GM18526 (cell line): ENCODE results near the gene MTMR6.

ENCODE experiments used
- POLR2A ChIP-seq: IDR thresholded peaks from 3 replicates; pipeline ENCODE4 v1.6.1; 2011; ENCODE audit not compliant: insufficient read length; ENCODE audit errors: extremely low read depth

MTMR6 gene

GRCh38 chr13:25210842-25211569, 76.3 kb downstream of the MTMR6 start:
- no peak for TF ChIP-seq POLR2A

GRCh38 chr13:25207291-25207810, 79.9 kb downstream of the MTMR6 start:
- no peak for TF ChIP-seq POLR2A

- no peak for TF ChIP-seq POLR2A
These were observed 82.4 kb downstream of the MTMR6 start for GRCh38 chr13:25204863-25205262.

- no peak for TF ChIP-seq POLR2A
These were observed 84.1 kb downstream of the MTMR6 start for GRCh38 chr13:25203127-25203740.

GRCh38 chr13:25200783-25201182, 86.5 kb downstream of the MTMR6 start:
- TF ChIP-seq POLR2A: no peak

- no peak for TF ChIP-seq POLR2A
These were observed 88.6 kb downstream of the MTMR6 start for GRCh38 chr13:25198647-25199046.

GRCh38 chr13:25196971-25197370, 90.3 kb downstream of the MTMR6 start:
- no peak for TF ChIP-seq POLR2A
